Measurements from ENCODE around the gene PCDHGA10. TPM values are rescaled to one million over a fixed set of nuclear protein-coding genes. Genes with fewer than 3 reads are reported as not detected.
"Not testable (repeated sequence)": the region's sequence is repeated elsewhere in the genome, so short reads cannot be mapped to it uniquely, and the experiment has no call there.

Gene PCDHGA10
- total and polyA plus RNA-seq, 4 donors, result 0.89 to 12.9 (median 3.3) TPM

- peaks cover 0 to 5% (median 0%) of the 10 kb centered on the region in 5 donors for H3K4me1 ChIP-seq (ENCODE audit: control insufficient read depth in 5 of 5, insufficient read depth in 5 of 5, low read length in 5 of 5)
- H3K36me3 ChIP-seq (ENCODE audit: control insufficient read depth in 4 of 4, insufficient read depth in 4 of 4, low read length in 4 of 4), result peaks cover 0 to 36% (median 0%) of the 10 kb centered on the region in 4 donors
- no peaks in the 10 kb centered on the region for H3K27me3 ChIP-seq (ENCODE audit: control insufficient read depth in 3 of 3, insufficient read depth in 3 of 3, low read length in 2 of 3)
- DNase-seq, result peak; percentile 53 to 67 (median 64)
- 11 to 13% methylated on average over 33 of the region's 33 CpGs for WGBS, 2 donors
- peak; percentile 29 for TF ChIP-seq CTCF (IDR thresholded peaks at IDR 0.05; ENCODE audit: control extremely low read depth, extremely low read depth)
- peaks cover 0 to 58% (median 26%) of the 10 kb centered on the region in 4 donors for H3K9me3 ChIP-seq (ENCODE audit: control insufficient read depth in 4 of 4, insufficient read depth in 3 of 4, low read length in 3 of 4)
- no peak within 1 kb of the TSS for H3K27ac ChIP-seq (ENCODE audit: low read depth in 1 of 2, low read length in 1 of 2)
- no peak for ATAC-seq (ENCODE audit: insufficient read depth, low FRiP score)
- H3K4me3 ChIP-seq, result no peak within 1 kb of the TSS
- no peak within 1 kb of the TSS for H3K9ac ChIP-seq (ENCODE audit: insufficient read depth in 1 of 2, low read length in 2 of 2)
These were observed 17.7 kb downstream of the PCDHGA10 start, which contains the start of gene PCDHGA12 for GRCh38 chr5:141430332-141431113. Gene PCDHGA12, plus strand, starts transcription at chr5:141430507. Its CDS starts 253 bp downstream, at chr5:141430760.

DNA sequence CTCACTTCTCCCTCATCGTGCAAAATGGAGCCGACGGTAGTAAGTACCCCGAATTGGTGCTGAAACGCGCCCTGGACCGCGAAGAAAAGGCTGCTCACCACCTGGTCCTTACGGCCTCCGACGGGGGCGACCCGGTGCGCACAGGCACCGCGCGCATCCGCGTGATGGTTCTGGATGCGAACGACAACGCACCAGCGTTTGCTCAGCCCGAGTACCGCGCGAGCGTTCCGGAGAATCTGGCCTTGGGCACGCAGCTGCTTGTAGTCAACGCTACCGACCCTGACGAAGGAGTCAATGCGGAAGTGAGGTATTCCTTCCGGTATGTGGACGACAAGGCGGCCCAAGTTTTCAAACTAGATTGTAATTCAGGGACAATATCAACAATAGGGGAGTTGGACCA, 18.5 kb downstream of the PCDHGA10 start:
- TF ChIP-seq CTCF (IDR thresholded peaks at IDR 0.05; ENCODE audit: control extremely low read depth, extremely low read depth), result no peak
- Histone ChIP-seq H3K27ac (ENCODE audit: low read depth in 1 of 2, low read length in 1 of 2) (no peak overlapping the region), H3K4me3 (no peak overlapping the region), H3K9ac (ENCODE audit: insufficient read depth in 1 of 2, low read length in 2 of 2) (no peak overlapping the region), H3K4me1 (ENCODE audit: control insufficient read depth in 5 of 5, insufficient read depth in 5 of 5, low read length in 5 of 5) (peaks cover 0 to 5% (median 0%) of the 10 kb centered on the region in 5 donors), H3K9me3 (ENCODE audit: control insufficient read depth in 4 of 4, insufficient read depth in 3 of 4, low read length in 3 of 4) (peaks cover 0 to 53% (median 24%) of the 10 kb centered on the region in 4 donors), H3K27me3 (ENCODE audit: control insufficient read depth in 3 of 3, insufficient read depth in 3 of 3, low read length in 2 of 3) (no peaks in the 10 kb centered on the region), H3K36me3 (ENCODE audit: control insufficient read depth in 4 of 4, insufficient read depth in 4 of 4, low read length in 4 of 4) (peaks cover 0 to 28% (median 0%) of the 10 kb centered on the region in 4 donors)
- DNase-seq, result no peak
- WGBS, 2 donors, result 16% methylated on average over 37 of the region's 37 CpGs
- no peak for ATAC-seq (ENCODE audit: insufficient read depth, low FRiP score)

GRCh38 chr5:141432308-141432707, 19.5 kb downstream of the PCDHGA10 start:
- not testable (repeated sequence) for H3K4me1 ChIP-seq (ENCODE audit: control insufficient read depth in 5 of 5, insufficient read depth in 5 of 5, low read length in 5 of 5); H3K27ac ChIP-seq (ENCODE audit: low read depth in 1 of 2, low read length in 1 of 2); ATAC-seq (ENCODE audit: insufficient read depth, low FRiP score); DNase-seq; H3K27me3 ChIP-seq (ENCODE audit: control insufficient read depth in 3 of 3, insufficient read depth in 3 of 3, low read length in 2 of 3); H3K9ac ChIP-seq (ENCODE audit: insufficient read depth in 1 of 2, low read length in 2 of 2); H3K4me3 ChIP-seq
- Histone ChIP-seq H3K9me3 (ENCODE audit: control insufficient read depth in 4 of 4, insufficient read depth in 3 of 4, low read length in 3 of 4) (peaks cover 4 to 46% (median 19%) of the 10 kb centered on the region in 4 donors), H3K36me3 (ENCODE audit: control insufficient read depth in 4 of 4, insufficient read depth in 4 of 4, low read length in 4 of 4) (peaks cover 0 to 19% (median 0%) of the 10 kb centered on the region in 4 donors)
- 34 to 41% methylated on average over 33 to 38 of the region's 38 CpGs for WGBS, 2 donors

DNA sequence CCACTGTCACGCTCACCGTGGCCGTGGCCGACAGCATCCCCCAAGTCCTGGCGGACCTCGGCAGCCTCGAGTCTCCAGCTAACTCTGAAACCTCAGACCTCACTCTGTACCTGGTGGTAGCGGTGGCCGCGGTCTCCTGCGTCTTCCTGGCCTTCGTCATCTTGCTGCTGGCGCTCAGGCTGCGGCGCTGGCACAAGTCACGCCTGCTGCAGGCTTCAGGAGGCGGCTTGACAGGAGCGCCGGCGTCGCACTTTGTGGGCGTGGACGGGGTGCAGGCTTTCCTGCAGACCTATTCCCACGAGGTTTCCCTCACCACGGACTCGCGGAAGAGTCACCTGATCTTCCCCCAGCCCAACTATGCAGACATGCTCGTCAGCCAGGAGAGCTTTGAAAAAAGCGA, 19.9 kb downstream of the PCDHGA10 start:
- Histone ChIP-seq H3K36me3 (ENCODE audit: control insufficient read depth in 4 of 4, insufficient read depth in 4 of 4, low read length in 4 of 4) (peaks cover 0 to 15% (median 0%) of the 10 kb centered on the region in 4 donors), H3K9me3 (ENCODE audit: control insufficient read depth in 4 of 4, insufficient read depth in 3 of 4, low read length in 3 of 4) (peaks cover 4 to 43% (median 16%) of the 10 kb centered on the region in 4 donors)
- H3K27ac ChIP-seq (ENCODE audit: low read depth in 1 of 2, low read length in 1 of 2); H3K4me3 ChIP-seq; H3K9ac ChIP-seq (ENCODE audit: insufficient read depth in 1 of 2, low read length in 2 of 2); H3K4me1 ChIP-seq (ENCODE audit: control insufficient read depth in 5 of 5, insufficient read depth in 5 of 5, low read length in 5 of 5); DNase-seq; H3K27me3 ChIP-seq (ENCODE audit: control insufficient read depth in 3 of 3, insufficient read depth in 3 of 3, low read length in 2 of 3); ATAC-seq (ENCODE audit: insufficient read depth, low FRiP score): not testable (repeated sequence)
- 27 to 31% methylated on average over 24 to 29 of the region's 29 CpGs for WGBS, 2 donors

Data from lung (tissue), 12 donors.